ENCODE data around the gene SUCO. TPM values are rescaled to one million over a fixed set of nuclear protein-coding genes. Genes with fewer than 3 reads are reported as not detected.

Gene SUCO
- total RNA-seq, 1 experiment from 2014 or later, result 24.1 TPM

GRCh38 chr1:172638885-172639831 is 106.2 kb downstream of the SUCO start:
- no peaks in the 10 kb centered on the region for H3K36me3 ChIP-seq
- H3K27me3 ChIP-seq (replicated peaks), result no peaks in the 10 kb centered on the region
- H3K27ac ChIP-seq, result peak overlapping the region; percentile 92
- H3K4me1 ChIP-seq (replicated peaks), result peaks cover 35% of the 10 kb centered on the region
- H3K9me3 ChIP-seq (replicated peaks), result peaks cover 10% of the 10 kb centered on the region
- peak; percentile 72 to 86 for DNase-seq (ENCODE audit: low read depth in 1 of 2, low spot score in 2 of 2)
- H3K4me3 ChIP-seq, result no peak overlapping the region

DNA sequence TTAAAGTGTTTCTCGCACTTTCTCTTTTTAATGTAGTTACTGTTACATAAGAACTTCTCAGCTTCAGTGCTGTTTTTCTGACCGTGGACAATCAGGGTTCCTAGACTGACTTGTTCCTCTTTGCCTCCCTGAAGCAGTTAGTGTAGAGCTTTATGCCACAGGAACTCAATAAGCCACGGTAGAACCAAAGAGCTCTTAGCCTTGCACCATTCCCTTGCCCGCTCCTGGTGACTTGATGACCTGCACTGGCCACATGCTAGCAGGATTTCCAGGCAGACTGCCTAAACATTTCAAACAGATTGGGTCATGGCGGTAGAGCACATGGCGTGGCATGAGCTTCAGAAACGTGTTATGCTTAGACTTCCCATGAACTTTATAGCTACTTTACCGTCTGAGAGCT is 107.2 kb downstream of the SUCO start:
- no peaks in the 10 kb centered on the region for H3K36me3 ChIP-seq
- no peak overlapping the region for H3K4me3 ChIP-seq
- no peak for DNase-seq (ENCODE audit: low read depth in 1 of 2, low spot score in 2 of 2)
- peaks cover 10% of the 10 kb centered on the region for H3K9me3 ChIP-seq (replicated peaks)
- H3K4me1 ChIP-seq (replicated peaks), result peaks cover 35% of the 10 kb centered on the region
- peak overlapping the region; percentile 92 for H3K27ac ChIP-seq
- H3K27me3 ChIP-seq (replicated peaks), result no peaks in the 10 kb centered on the region

DNA sequence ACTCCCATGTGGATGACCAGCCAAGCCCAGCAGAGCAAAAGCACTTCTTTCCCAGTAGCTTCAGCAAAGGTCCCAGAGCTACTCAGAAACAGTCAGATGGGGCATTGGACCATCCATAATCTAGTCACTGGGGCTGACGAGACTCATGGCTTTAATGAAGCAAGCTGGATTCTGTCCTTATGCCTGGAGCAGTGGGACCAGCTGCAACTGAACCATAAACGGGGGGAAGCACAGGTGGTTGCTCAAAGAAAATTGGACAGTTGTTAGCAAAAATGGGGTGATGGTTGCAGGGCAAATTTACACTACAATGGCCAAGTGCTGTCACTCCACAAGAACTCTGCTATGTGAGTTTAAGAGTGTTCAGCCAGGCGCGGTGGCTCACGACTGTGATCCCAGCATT is 108.5 kb downstream of the SUCO start:
- Histone ChIP-seq H3K36me3 (no peaks in the 10 kb centered on the region), H3K9me3 (replicated peaks) (peaks cover 10% of the 10 kb centered on the region), H3K4me1 (replicated peaks) (peaks cover 35% of the 10 kb centered on the region), H3K27ac (no peak overlapping the region), H3K4me3 (no peak overlapping the region), H3K27me3 (replicated peaks) (no peaks in the 10 kb centered on the region)
- no peak for DNase-seq (ENCODE audit: low read depth in 1 of 2, low spot score in 2 of 2)

- DNase-seq (ENCODE audit: low read depth in 1 of 2, low spot score in 2 of 2), result no peak
Observed at GRCh38 chr1:172642970-172643369, 110.0 kb downstream of the SUCO start.

GRCh38 chr1:172646653-172647052 is 113.7 kb downstream of the SUCO start:
- Histone ChIP-seq H3K27ac (no peak overlapping the region), H3K36me3 (no peaks in the 10 kb centered on the region), H3K4me1 (replicated peaks) (no peaks in the 10 kb centered on the region), H3K4me3 (no peak overlapping the region), H3K9me3 (replicated peaks) (no peaks in the 10 kb centered on the region), H3K27me3 (replicated peaks) (no peaks in the 10 kb centered on the region)
- DNase-seq (ENCODE audit: low read depth in 1 of 2, low spot score in 2 of 2), result no peak

More at GRCh38 chr1:172642970-172643369, 110.0 kb downstream of the SUCO start:
- no peaks in the 10 kb centered on the region for H3K9me3 ChIP-seq (replicated peaks)
- H3K36me3 ChIP-seq, result no peaks in the 10 kb centered on the region
- H3K27me3 ChIP-seq (replicated peaks), result no peaks in the 10 kb centered on the region
- peaks cover 25% of the 10 kb centered on the region for H3K4me1 ChIP-seq (replicated peaks)
- H3K27ac ChIP-seq, result no peak overlapping the region
- H3K4me3 ChIP-seq, result no peak overlapping the region

GRCh38 chr1:172647110-172647564 is 114.2 kb downstream of the SUCO start:
- Histone ChIP-seq H3K27ac (no peak overlapping the region), H3K9me3 (replicated peaks) (no peaks in the 10 kb centered on the region), H3K36me3 (no peaks in the 10 kb centered on the region), H3K27me3 (replicated peaks) (no peaks in the 10 kb centered on the region), H3K4me3 (no peak overlapping the region), H3K4me1 (replicated peaks) (no peaks in the 10 kb centered on the region)
- DNase-seq (ENCODE audit: low read depth in 1 of 2, low spot score in 2 of 2), result no peak

DNA sequence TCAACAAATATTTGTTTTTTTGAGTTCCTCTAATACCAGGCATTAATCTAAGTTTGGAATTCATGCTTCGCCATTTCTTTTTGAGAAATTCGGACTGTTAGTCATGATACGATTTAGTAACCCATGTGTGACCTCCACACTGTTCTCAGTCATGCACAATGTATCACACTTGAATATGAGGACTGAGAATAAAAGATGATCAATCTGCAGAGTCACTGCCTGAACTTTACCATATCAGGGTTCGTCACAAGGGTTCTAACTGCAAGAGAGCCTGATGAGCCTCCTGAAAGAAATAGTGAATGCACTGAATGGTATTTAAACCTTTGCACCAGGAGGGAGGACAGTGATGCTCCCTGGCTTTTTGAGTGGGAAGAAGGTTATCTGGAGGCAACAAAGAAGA is 115.0 kb downstream of the SUCO start:
- Histone ChIP-seq H3K4me1 (replicated peaks) (no peaks in the 10 kb centered on the region), H3K4me3 (no peak overlapping the region), H3K9me3 (replicated peaks) (no peaks in the 10 kb centered on the region), H3K27ac (no peak overlapping the region), H3K36me3 (no peaks in the 10 kb centered on the region), H3K27me3 (replicated peaks) (no peaks in the 10 kb centered on the region)
- no peak for DNase-seq (ENCODE audit: low read depth in 1 of 2, low spot score in 2 of 2)

- H3K27me3 ChIP-seq (replicated peaks), result no peaks in the 10 kb centered on the region
- no peak for DNase-seq (ENCODE audit: low read depth in 1 of 2, low spot score in 2 of 2)
- H3K4me3 ChIP-seq, result no peak overlapping the region
- no peaks in the 10 kb centered on the region for H3K9me3 ChIP-seq (replicated peaks)
- peaks cover 10% of the 10 kb centered on the region for H3K4me1 ChIP-seq (replicated peaks)
- H3K36me3 ChIP-seq, result no peaks in the 10 kb centered on the region
- H3K27ac ChIP-seq, result no peak overlapping the region
Observed at GRCh38 chr1:172650474-172651193, 117.7 kb downstream of the SUCO start.

DNA sequence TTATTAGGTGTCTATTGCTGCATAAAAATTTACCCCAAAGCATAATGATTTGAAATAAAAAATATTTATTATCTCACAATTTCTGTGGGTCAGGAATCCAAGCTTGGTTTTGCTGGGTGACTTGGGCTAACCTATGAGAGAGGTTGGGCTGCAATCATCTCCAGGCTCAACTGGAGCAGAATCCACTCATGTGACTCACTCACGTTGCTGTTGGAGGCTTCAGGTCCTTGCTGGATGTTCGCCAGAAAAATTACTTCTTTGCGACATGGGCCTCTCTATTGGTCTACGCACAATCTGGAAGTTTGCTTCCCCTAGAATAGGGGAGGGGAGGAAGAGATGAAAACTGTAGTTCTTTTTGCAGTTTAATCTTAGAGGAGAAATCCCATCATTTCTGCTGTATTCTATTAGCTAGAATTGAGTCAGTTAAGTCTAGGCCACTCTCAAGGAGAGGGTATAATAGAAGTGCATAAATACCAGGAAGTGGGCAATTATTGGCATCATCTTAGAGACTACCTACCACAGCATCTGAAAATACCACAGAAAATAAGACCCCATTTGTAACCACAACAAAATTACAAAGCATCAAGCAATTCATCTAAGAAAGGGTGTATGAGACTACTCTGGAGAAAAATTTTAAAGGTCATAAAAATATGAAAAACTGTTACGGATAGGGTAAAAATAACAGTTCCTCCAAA is 120.2 kb downstream of the SUCO start:
- H3K27me3 ChIP-seq (replicated peaks), result no peaks in the 10 kb centered on the region
- no peak overlapping the region for H3K27ac ChIP-seq
- H3K4me3 ChIP-seq, result no peak overlapping the region
- DNase-seq (ENCODE audit: low read depth in 1 of 2, low spot score in 2 of 2), result peak in 1 of 2 experiments; percentile 12
- H3K4me1 ChIP-seq (replicated peaks), result peaks cover 10% of the 10 kb centered on the region
- no peaks in the 10 kb centered on the region for H3K9me3 ChIP-seq (replicated peaks)
- no peaks in the 10 kb centered on the region for H3K36me3 ChIP-seq

DNA sequence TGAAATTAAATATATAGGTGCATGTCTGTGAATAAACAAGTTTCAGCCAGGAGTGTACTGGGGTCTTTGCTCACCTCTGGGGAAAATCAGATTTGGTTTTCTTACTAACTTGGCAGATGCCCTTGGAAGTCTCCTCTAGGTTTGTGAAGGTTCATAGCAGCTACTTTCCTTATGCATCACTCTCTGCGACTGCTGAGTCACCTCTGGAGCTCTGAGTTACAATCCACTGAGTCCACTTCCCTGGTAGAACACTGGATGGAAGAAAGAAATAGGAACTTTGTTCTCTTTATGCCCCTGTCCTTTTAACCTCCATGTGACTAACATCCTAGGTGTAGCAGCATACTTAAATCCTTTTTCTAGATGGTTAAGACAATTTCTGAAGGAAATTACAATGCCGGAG is 121.6 kb downstream of the SUCO start:
- H3K4me1 ChIP-seq (replicated peaks), result peaks cover 10% of the 10 kb centered on the region
- no peaks in the 10 kb centered on the region for H3K9me3 ChIP-seq (replicated peaks)
- no peaks in the 10 kb centered on the region for H3K36me3 ChIP-seq
- H3K27ac ChIP-seq, result no peak overlapping the region
- DNase-seq (ENCODE audit: low read depth in 1 of 2, low spot score in 2 of 2), result no peak
- H3K4me3 ChIP-seq, result no peak overlapping the region
- H3K27me3 ChIP-seq (replicated peaks), result no peaks in the 10 kb centered on the region

DNA sequence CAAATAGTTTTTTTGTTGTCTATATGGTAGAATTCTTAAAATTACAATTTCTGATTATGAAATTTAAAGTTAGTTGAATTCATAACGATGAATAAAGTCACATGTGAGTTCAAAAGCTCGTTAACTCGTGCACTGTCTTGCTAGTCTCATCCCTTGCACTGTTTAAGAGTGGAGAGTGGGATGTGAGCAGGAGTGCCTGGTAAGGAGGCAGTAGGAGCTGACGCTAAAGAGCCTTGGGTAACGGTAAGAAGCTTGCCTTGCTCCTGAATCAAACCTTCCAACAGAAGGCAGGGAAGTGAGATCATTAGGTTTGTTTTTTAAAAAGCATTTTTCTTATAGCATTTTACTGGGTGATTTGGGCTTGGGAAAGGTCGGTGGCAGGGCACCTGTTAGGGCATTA is 123.6 kb downstream of the SUCO start:
- DNase-seq (ENCODE audit: low read depth in 1 of 2, low spot score in 2 of 2), result no peak
- Histone ChIP-seq H3K27me3 (replicated peaks) (no peaks in the 10 kb centered on the region), H3K36me3 (no peaks in the 10 kb centered on the region), H3K4me1 (replicated peaks) (peaks cover 10% of the 10 kb centered on the region), H3K9me3 (replicated peaks) (no peaks in the 10 kb centered on the region), H3K27ac (no peak overlapping the region), H3K4me3 (no peak overlapping the region)

GRCh38 chr1:172657586-172657985 is 124.6 kb downstream of the SUCO start:
- no peak for DNase-seq (ENCODE audit: low read depth in 1 of 2, low spot score in 2 of 2)
- H3K27ac ChIP-seq, result no peak overlapping the region
- H3K27me3 ChIP-seq (replicated peaks), result no peaks in the 10 kb centered on the region
- no peak overlapping the region for H3K4me3 ChIP-seq
- peaks cover 11% of the 10 kb centered on the region for H3K4me1 ChIP-seq (replicated peaks)
- no peaks in the 10 kb centered on the region for H3K36me3 ChIP-seq
- no peaks in the 10 kb centered on the region for H3K9me3 ChIP-seq (replicated peaks)

DNA sequence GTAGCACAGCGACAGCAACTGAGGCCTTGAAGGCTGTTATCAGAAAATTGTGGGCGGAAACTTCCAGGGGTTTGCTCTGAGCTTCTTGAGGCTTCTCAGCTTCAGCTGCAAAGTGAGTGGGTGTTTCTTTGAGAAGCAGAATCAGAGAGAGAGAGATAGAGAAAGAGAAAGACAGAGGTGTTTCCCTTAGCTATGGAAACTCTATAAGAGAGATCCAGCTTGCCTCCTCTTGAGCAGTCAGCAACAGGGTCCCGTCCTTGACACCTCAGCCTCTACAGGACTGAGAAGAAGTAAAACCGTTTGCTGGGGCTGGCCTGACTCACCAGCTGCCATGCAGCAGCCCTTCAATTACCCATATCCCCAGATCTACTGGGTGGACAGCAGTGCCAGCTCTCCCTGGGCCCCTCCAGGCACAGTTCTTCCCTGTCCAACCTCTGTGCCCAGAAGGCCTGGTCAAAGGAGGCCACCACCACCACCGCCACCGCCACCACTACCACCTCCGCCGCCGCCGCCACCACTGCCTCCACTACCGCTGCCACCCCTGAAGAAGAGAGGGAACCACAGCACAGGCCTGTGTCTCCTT is 126.0 kb downstream of the SUCO start, which contains the start of gene FASLG:
Gene FASLG, plus strand, starts transcription at position 233 of the 583 bp plus-strand sequence. Its CDS starts 99 bp downstream, at position 332.
- no peak within 1 kb of the TSS for H3K27ac ChIP-seq
- no peaks in the 10 kb centered on the region for H3K27me3 ChIP-seq (replicated peaks)
- H3K9me3 ChIP-seq (replicated peaks), result no peaks in the 10 kb centered on the region; the same call in 1 of the 2 replicates
- H3K36me3 ChIP-seq, result no peaks in the 10 kb centered on the region
- DNase-seq (ENCODE audit: low read depth in 1 of 2, low spot score in 2 of 2), result no peak
- no peak within 1 kb of the TSS for H3K4me3 ChIP-seq
- peaks cover 15% of the 10 kb centered on the region for H3K4me1 ChIP-seq (replicated peaks)
